Stimulated activated effector memory CD8-positive, alpha-beta T cell treated with anti-CD3 and anti-CD28 coated beads, Interleukin-12 subunit alpha, Interleukin-12 subunit beta, amount 100 ng/mL, for 72 hours (primary cell): ENCODE data around the gene SRPK2.

Source experiments
- ATAC-seq: fragments of 150-1000 bp; cut with Tn5 transposase; 2 replicates; pipeline ENCODE4 v1.10.0; 2021
- DNase-seq, 2 donors: peaks; one replicate each; pipeline ENCODE4 v3.0.0; 2021 to 2022; ENCODE audit warnings: low spot score in 2 of 2
- H3K27ac Mint-ChIP-seq: one replicate; pipeline ENCODE4 v1.8.0; 2022; ENCODE audit warnings: mild to moderate bottlenecking, mixed read lengths
- H3K36me3 Mint-ChIP-seq: one replicate; pipeline ENCODE4 v1.8.0; 2022; ENCODE audit warnings: mild to moderate bottlenecking, mixed read lengths
- H3K4me1 Mint-ChIP-seq: one replicate; pipeline ENCODE4 v1.8.0; 2022; ENCODE audit warnings: mixed read lengths
- H3K4me3 Mint-ChIP-seq: one replicate; pipeline ENCODE4 v1.8.0; 2022; ENCODE audit warnings: mild to moderate bottlenecking, mixed read lengths
- H3K9me3 Mint-ChIP-seq: one replicate; pipeline ENCODE4 v1.8.0; 2022; ENCODE audit warnings: mixed read lengths

Gene SRPK2

DNA sequence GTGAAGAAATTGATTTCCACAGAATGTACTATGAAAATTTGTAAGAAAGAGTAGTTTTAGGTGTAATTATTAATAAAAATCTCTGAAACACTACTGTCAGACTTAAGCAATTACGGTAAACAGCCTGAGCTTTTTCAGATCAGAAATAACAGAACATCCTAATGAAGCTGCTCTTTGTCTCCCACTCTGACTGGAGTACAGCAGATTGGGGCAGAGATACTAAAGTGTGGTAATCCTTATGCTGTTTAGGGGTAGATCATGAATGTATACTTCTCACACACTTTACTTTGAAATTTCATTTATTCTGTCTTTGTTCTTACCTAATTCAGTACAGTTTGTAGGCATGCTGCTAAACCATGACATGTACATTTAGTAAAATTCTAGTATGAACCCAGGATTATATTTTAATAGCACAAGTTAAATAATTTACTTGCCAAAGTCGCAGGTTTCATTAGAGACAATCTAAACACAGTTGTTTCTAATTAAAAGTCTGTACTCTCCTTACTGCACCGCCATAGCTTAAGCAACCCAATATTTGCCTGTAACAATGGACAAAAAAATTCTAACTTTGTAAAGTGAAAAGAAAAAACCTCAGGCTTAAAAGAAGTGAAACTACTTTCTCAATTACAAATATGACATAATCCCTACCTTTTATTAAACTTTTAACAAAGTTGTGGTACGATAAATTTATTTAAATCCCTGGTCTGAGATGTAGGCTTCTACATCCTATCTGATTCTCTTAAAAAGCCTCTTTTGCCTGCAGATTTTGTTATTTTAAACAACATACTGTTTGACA, 286.0 kb downstream of the SRPK2 start:
- Mint-ChIP-seq H3K4me3 (no peak overlapping the region), H3K4me1 (peaks cover 37% of the 10 kb centered on the region), H3K36me3 (peaks cover 100% of the 10 kb centered on the region), H3K9me3 (no peaks in the 10 kb centered on the region), H3K27ac (peak overlapping the region; percentile 40)
- no peak for ATAC-seq
- no peak for DNase-seq

DNA sequence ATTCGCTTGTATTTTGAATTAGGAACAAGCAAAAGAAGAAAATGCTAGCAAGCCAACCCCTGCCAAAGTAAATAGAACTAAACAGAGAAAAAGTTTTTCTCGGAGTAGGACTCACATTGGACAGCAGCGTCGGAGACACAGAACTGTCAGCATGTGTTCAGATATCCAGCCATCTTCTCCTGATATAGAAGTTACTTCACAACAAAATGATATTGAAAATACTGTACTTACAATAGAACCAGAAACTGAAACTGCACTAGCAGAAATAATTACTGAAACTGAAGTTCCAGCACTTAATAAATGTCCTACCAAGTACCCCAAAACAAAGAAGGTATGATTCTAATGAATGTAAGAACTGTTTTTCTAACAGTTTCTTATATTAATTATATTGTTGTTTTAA, 286.9 kb downstream of the SRPK2 start:
- DNase-seq, result no peak
- no peaks in the 10 kb centered on the region for H3K9me3 Mint-ChIP-seq
- H3K27ac Mint-ChIP-seq, result no peak overlapping the region
- ATAC-seq, result no peak
- H3K36me3 Mint-ChIP-seq, result peaks cover 100% of the 10 kb centered on the region
- H3K4me1 Mint-ChIP-seq, result peaks cover 41% of the 10 kb centered on the region
- no peak overlapping the region for H3K4me3 Mint-ChIP-seq

DNA sequence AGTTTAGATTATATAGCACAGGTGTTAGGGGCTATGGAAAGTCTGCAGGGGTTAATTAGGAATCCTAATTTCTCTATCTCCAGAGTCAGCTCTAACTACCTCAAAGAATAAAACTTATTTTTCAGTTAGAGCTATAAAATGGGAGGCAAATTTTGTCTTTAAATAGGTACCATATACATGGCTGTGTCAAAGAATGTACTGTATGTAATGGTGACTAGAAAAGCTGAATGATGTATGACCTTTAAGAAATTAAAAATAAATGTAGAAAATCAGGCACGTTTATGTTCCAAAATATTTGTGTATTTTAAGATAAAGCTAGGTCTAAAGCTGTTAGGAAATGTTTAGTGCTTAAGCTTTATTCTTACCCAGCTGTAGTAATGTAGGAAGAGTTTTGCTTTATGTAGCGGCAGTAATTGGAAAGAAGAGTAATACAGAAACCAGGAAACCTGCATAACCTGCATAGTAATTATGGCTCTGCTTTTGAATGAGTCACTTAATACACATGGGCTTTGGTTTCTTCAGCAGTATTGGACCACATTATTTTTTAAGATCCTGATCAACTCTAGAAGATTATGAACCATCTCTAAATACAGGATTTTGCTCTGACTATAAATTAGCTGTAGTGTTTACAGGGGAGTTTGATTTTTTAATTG, 289.7 kb downstream of the SRPK2 start:
- DNase-seq (no peak), ATAC-seq (peak; percentile 97)
- peak overlapping the region; percentile 38 for H3K27ac Mint-ChIP-seq
- peaks cover 35% of the 10 kb centered on the region for H3K4me1 Mint-ChIP-seq
- H3K36me3 Mint-ChIP-seq, result peaks cover 100% of the 10 kb centered on the region
- H3K4me3 Mint-ChIP-seq, result peak overlapping the region; percentile 1
- no peaks in the 10 kb centered on the region for H3K9me3 Mint-ChIP-seq

DNA sequence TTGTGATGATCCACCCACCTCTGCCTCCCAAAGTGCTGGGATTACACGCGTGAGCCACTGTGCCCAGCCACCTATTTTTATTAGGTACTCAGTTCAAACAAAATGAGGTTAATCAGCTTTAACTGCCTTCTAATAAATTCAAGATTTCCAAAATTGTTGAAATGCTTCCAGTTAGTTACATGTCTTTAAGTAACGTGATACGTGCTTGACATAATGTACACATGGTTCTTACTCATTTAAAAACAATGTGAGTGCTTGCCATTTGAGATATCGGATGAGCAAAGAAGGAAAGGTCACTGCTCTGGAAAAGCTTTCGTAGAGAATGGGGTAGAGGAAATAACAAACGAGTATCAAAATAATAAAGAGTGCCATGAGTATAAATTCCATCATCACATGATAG, 291.1 kb downstream of the SRPK2 start:
- ATAC-seq (no peak), DNase-seq (no peak)
- Mint-ChIP-seq H3K27ac (peak overlapping the region; percentile 29), H3K9me3 (no peaks in the 10 kb centered on the region), H3K36me3 (peaks cover 100% of the 10 kb centered on the region), H3K4me1 (peaks cover 29% of the 10 kb centered on the region), H3K4me3 (no peak overlapping the region)

DNA sequence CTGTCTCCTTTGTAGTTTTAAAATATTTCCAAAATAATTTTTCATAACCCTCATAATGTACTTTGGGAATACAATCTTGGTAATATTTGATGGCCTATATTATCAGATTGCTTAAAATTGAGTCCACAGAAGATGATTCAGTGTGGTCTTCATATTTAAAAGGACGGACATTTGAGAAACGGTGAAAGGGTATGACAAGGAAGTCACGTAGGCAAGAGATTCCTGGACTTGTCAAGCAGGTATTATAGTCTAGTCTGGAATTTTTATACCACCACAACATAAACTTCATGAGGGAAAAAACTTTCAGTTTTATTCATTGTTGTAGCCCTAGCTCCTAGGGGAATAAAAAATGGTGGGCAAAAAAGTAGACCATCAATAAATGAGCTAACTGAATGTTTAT, 292.4 kb downstream of the SRPK2 start:
- ATAC-seq (no peak), DNase-seq (no peak)
- Mint-ChIP-seq H3K4me3 (no peak overlapping the region), H3K36me3 (peaks cover 100% of the 10 kb centered on the region), H3K9me3 (no peaks in the 10 kb centered on the region), H3K27ac (peak overlapping the region; percentile 46), H3K4me1 (peaks cover 29% of the 10 kb centered on the region)

DNA sequence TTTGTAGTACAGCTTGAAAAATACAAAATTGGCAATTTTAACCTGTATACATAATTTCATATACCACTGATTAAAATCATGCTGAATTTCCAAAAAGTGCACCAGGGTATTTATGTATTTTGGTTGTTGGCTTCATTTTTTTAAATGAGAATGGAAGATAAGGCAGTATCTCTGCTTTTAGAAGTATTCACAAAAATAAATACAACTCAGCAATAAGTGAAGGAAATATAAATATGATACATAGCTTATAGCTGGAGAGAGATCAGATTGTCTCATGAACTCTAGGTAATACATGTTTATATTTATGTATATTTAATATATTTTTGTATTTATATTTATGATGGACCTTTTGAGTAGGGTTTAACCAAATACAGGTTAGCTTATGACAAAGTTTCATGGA, 293.8 kb downstream of the SRPK2 start:
- ATAC-seq (no peak), DNase-seq (no peak)
- Mint-ChIP-seq H3K4me1 (peaks cover 23% of the 10 kb centered on the region), H3K36me3 (peaks cover 100% of the 10 kb centered on the region), H3K27ac (peak overlapping the region; percentile 46), H3K4me3 (no peak overlapping the region), H3K9me3 (no peaks in the 10 kb centered on the region)

DNA sequence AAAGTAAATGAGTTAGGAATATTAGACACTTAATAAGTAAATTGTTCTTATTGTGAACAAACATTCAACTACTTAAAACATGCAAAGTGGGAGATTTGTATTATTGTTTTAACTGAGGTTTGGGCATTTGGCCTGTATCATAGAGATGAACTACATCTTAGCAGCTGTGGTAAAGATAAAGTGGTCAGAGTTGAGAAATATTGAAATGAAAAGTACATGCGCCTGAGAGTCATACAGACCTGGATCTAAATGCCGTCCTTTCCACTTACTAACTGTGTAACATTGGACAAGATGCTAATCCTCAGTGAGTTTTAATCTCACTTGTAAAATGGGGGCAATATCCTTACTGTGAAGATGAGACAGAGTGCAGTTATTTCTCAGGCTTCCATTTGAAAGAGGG, 300.3 kb downstream of the SRPK2 start:
- no peak for DNase-seq
- peaks cover 95% of the 10 kb centered on the region for H3K36me3 Mint-ChIP-seq
- no peaks in the 10 kb centered on the region for H3K9me3 Mint-ChIP-seq
- ATAC-seq, result peak; percentile 55
- H3K27ac Mint-ChIP-seq, result peak overlapping the region; percentile 78
- H3K4me3 Mint-ChIP-seq, result no peak overlapping the region
- peaks cover 35% of the 10 kb centered on the region for H3K4me1 Mint-ChIP-seq

DNA sequence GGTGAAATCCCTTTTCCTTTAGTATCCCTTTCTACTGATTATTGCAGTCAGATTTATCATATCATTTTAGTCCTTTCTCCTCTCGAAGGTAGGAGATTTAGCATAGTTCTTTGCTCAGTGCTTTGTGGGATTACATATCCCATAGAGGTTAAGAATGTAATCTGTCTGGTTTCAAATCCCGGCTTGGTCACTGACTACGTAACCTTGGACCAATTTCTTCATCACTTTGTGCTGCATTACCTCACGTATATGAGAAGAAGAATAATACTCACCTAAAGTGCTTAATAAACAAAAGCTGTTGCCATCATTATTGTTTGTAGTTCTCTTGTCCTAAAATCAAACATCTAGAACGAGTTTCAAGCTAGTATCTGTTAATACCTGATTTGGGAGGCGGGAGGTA, 300.7 kb downstream of the SRPK2 start:
- peaks cover 95% of the 10 kb centered on the region for H3K36me3 Mint-ChIP-seq
- H3K9me3 Mint-ChIP-seq, result no peaks in the 10 kb centered on the region
- ATAC-seq (no peak), DNase-seq (no peak)
- peak overlapping the region; percentile 78 for H3K27ac Mint-ChIP-seq
- H3K4me3 Mint-ChIP-seq, result no peak overlapping the region
- peaks cover 38% of the 10 kb centered on the region for H3K4me1 Mint-ChIP-seq

DNA sequence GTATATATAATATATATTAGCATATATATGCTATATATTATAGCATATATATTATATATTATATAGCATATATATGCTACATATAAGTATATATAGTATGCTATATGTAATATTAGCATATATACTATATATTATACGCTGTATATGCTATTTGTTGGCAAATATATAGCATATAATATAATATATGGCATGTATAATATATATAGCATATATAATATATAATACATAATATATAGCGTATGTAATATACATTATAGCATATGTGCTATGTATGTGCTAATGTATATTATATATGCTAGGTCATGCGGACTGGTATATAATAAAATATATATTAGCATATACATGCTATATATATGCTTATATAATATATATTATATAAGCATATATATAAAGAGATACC, 301.9 kb downstream of the SRPK2 start:
- Mint-ChIP-seq H3K9me3 (no peaks in the 10 kb centered on the region), H3K27ac (no peak overlapping the region), H3K4me1 (peaks cover 41% of the 10 kb centered on the region), H3K36me3 (peaks cover 95% of the 10 kb centered on the region), H3K4me3 (no peak overlapping the region)
- ATAC-seq, result no peak
- DNase-seq, result no peak

DNA sequence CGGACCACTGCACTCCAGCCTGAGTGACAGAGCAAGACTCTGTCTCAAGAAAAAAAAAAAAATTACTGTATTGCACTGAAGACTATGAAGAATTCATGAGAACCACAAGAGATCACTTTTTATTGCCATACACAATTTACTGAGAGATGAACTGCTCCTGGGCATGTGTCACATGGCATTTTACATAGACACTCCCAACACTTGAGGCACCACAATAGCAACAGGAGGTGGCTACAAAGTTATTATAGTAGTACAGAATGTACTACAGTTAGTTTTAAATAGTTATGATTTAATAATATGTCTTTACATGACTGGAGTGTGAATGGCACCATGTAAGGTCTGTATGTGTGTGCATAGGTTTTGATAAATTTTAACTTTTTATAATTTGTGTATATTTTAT, 304.1 kb downstream of the SRPK2 start:
- Mint-ChIP-seq H3K4me1 (peaks cover 35% of the 10 kb centered on the region), H3K27ac (no peak overlapping the region)

DNA sequence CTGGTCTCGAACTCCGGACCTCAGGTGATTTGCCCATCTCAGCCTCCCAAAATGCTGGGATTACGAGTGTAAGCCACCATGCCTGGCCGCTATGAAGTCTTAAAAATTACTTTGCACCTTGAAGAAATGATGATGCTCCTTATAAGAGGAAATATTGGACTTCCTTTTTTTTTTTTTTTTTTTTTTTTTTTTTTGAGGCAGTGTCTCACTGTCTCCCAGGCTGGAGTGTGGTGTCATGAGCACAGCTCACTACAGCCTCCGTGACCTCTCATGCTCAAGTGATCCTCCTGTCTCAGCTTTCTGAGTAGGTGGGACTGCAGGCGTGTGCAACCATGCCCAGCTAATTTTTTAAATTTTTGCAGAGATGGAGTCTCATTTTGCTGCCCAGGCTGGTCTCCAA, 309.4 kb downstream of the SRPK2 start:
- H3K36me3 Mint-ChIP-seq, result peaks cover 100% of the 10 kb centered on the region
- no peak overlapping the region for H3K27ac Mint-ChIP-seq
- no peaks in the 10 kb centered on the region for H3K9me3 Mint-ChIP-seq
- no peak overlapping the region for H3K4me3 Mint-ChIP-seq
- peaks cover 11% of the 10 kb centered on the region for H3K4me1 Mint-ChIP-seq
- ATAC-seq, result no peak
- DNase-seq, result no peak

More for the DNA sequence above, 304.1 kb downstream of the SRPK2 start:
- no peaks in the 10 kb centered on the region for H3K9me3 Mint-ChIP-seq
- no peak for DNase-seq
- H3K4me3 Mint-ChIP-seq, result no peak overlapping the region
- no peak for ATAC-seq
- peaks cover 95% of the 10 kb centered on the region for H3K36me3 Mint-ChIP-seq

DNA sequence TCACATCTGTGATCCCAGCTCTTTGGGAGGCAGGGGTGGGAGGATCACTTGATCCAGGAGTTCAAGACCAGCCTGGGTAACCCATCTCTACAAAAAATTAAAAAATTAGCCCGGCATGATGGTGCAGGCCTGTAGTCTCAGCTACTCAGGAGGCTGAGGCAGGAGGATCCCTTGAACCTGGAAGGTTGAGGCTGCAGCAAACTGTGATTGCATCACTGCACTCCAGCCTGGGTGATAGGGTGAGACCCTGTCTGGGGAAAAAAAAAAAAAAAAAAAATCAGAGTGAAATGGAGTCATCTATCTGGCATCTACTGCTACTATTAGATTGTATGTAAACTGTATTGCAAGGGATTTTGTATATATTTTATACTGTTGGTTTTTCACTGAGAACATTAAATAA, 315.6 kb downstream of the SRPK2 start:
- H3K9me3 Mint-ChIP-seq, result no peaks in the 10 kb centered on the region
- no peak for ATAC-seq
- peak overlapping the region; percentile 37 for H3K27ac Mint-ChIP-seq
- H3K4me3 Mint-ChIP-seq, result no peak overlapping the region
- peaks cover 100% of the 10 kb centered on the region for H3K36me3 Mint-ChIP-seq
- H3K4me1 Mint-ChIP-seq, result peaks cover 5% of the 10 kb centered on the region
- no peak for DNase-seq

DNA sequence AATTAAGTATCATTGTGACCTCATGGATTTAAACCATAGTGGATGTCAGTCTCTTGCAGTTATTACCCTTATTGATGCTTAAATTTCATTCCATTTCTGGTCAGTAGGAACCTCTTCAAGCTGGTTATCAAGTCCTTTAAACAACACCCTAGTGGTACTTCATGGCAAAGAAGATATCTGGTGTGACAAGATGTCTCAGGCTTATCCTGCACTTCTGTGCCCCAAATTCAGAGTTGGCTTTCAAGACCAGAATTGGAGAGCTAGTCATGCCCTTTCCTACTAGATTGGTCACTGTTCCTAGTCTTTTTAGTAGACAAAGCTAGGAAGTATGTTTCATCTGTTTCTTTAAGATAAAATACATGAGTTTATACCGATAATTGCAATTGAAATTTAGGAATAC, 319.8 kb downstream of the SRPK2 start:
- Mint-ChIP-seq H3K27ac (peak overlapping the region; percentile 50), H3K4me3 (no peak overlapping the region), H3K36me3 (peaks cover 100% of the 10 kb centered on the region), H3K9me3 (no peaks in the 10 kb centered on the region), H3K4me1 (peaks cover 9% of the 10 kb centered on the region)
- no peak for DNase-seq
- ATAC-seq, result no peak

DNA sequence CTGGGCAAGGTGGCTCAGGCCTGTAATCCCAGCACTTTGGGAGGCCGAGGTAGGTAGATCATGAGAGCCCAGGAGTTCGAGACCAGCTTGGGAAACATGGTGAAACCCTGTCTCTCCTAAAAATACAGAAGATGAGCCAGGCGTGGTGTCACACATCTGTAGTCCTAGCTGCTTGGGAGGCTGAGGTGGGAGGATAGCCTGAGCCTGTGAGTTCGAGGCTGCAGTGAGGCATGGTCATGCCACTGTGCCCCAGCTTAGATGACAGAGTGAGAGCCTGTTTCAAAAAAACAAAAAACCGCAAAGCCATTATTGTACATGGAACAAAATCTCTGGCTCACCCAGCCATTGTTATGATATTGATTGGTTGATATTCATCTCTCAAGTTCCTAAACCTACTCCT, 321.0 kb downstream of the SRPK2 start:
- DNase-seq (no peak), ATAC-seq (no peak)
- Mint-ChIP-seq H3K9me3 (no peaks in the 10 kb centered on the region), H3K27ac (peak overlapping the region; percentile 12), H3K4me1 (peaks cover 20% of the 10 kb centered on the region), H3K4me3 (no peak overlapping the region), H3K36me3 (peaks cover 100% of the 10 kb centered on the region)
